Osteoblast (primary cell): Measurements from ENCODE around the gene STAP2. TPM values are rescaled to one million over a fixed set of nuclear protein-coding genes. Genes with fewer than 3 reads are reported as not detected.

Experiments
- DNase-seq: peaks from one replicate; pipeline ENCODE4 v3.0.0; 2011; ENCODE audit warnings: low spot score, mixed read lengths; ENCODE audit not compliant: insufficient read length; ENCODE audit errors: missing footprints
- H2AFZ ChIP-seq: 2 replicates; pipeline ENCODE4 v1.6.0; 2011; ENCODE audit warnings: mild to moderate bottlenecking, low read length
- H3K27ac ChIP-seq: 2 replicates; pipeline ENCODE4 v1.5.1; 2011; ENCODE audit warnings: mild to moderate bottlenecking, low read depth, low read length, moderate library complexity
- H3K27me3 ChIP-seq: 2 replicates; pipeline ENCODE4 v1.6.0; 2012; ENCODE audit warnings: mild to moderate bottlenecking, control low read depth, inconsistent platforms, low read length, moderate library complexity; ENCODE audit not compliant: insufficient read depth
- H3K36me3 ChIP-seq: 2 replicates; pipeline ENCODE4 v1.5.1; 2011; ENCODE audit warnings: mild to moderate bottlenecking, low read length, control low read depth, moderate library complexity; ENCODE audit not compliant: insufficient read depth
- H3K4me1 ChIP-seq: 2 replicates; pipeline ENCODE4 v1.5.1; 2011; ENCODE audit warnings: mild to moderate bottlenecking, low read length, control low read depth, moderate library complexity; ENCODE audit not compliant: insufficient read depth
- H3K4me2 ChIP-seq: 2 replicates; pipeline ENCODE4 v1.6.0; 2011; ENCODE audit warnings: mild to moderate bottlenecking, low read length; ENCODE audit not compliant: insufficient read depth
- H3K4me3 ChIP-seq: fragments of 200-600 bp; sonication (generic); 3 replicates; pipeline ENCODE4 v1.5.1; 2012; ENCODE audit warnings: mild to moderate bottlenecking, low read length, inconsistent platforms; ENCODE audit not compliant: insufficient read depth
- H3K79me2 ChIP-seq: 2 replicates; pipeline ENCODE4 v1.6.0; 2012; ENCODE audit warnings: mild to moderate bottlenecking, low read length, control low read depth, inconsistent platforms; ENCODE audit not compliant: insufficient read depth
- H3K9me3 ChIP-seq: 2 replicates; pipeline ENCODE4 v1.5.1; 2011; ENCODE audit warnings: low read depth, low read length, control low read depth
- H4K20me1 ChIP-seq: 2 replicates; pipeline ENCODE4 v1.6.0; 2012; ENCODE audit warnings: mild to moderate bottlenecking, low read length, control low read depth; ENCODE audit not compliant: insufficient read depth
- CTCF ChIP-seq: IDR thresholded peaks from 2 replicates; pipeline ENCODE4 v1.5.1; 2011; ENCODE audit warnings: mild to moderate bottlenecking, low read depth, low read length, moderate library complexity; ENCODE audit errors: extremely low read depth
- total RNA-seq: library from RNA; depleted of rRNA; stranded (reverse); fragments of >200 nt; gene quantifications from 2 replicates; pipeline ENCODE4 v1.2.3, GENCODE V29; 2012

Gene STAP2
- total RNA-seq, 1 donor = 2.5 TPM

DNA sequence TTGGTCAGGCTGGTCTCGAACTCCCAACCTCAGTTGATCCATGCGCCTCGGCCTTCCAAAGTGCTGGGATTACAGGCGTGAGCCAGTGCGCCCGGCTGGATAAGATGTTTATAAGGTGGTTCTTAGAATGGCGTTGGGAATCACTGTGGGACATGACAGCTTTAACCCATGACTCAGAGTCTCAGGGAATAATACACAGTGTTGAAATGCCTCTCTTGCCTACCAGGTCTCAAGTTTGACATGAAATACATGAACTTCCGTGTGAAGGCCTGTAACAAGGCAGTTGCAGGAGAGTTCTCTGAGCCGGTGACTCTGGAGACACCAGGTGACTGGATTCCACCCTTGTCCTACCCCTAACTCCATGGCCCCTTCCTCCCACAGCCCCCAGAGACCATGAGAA, 21.7 kb downstream of the STAP2 start:
- TF ChIP-seq CTCF = no peak
- no peaks in the 10 kb centered on the region for H3K4me1 ChIP-seq
- H3K27ac ChIP-seq = no peak overlapping the region
- no peak overlapping the region for H2AFZ ChIP-seq
- peak; percentile 76 for DNase-seq
- H3K36me3 ChIP-seq = no peaks in the 10 kb centered on the region
- H3K4me2 ChIP-seq = no peak overlapping the region
- H3K4me3 ChIP-seq = no peak overlapping the region
- H4K20me1 ChIP-seq = no peaks in the 10 kb centered on the region
- H3K9me3 ChIP-seq = no peaks in the 10 kb centered on the region
- no peaks in the 10 kb centered on the region for H3K79me2 ChIP-seq
- H3K27me3 ChIP-seq = no peaks in the 10 kb centered on the region

DNA sequence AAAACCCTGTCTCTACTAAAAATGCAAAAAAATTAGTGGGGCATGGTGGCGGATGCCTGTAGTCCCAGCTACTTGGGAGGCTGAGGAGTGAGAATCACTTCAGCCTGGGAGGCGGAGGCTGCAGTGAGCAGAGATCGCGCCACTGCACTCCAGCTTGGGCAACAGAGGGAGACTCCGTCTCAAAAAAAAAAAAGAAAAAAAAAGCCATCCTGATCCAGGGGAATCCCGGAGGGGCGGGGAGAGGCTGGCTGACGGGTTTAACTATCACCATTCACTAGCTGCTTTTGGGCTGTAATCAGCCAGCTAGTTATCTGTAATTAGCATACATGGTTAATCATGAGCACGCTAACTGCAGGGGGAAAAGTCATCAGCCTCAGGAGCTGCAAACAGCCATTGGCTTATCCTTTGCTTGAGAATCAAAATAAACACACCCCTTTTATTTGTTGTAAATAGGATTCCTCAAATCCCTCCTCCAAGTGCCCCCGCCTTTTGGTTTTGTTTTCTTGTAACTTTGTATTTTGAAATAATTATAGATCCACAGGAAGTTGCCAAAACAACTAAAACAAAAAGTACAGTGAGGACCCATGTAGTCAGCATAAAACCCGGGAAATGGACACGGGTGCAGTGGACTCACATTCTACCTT, 24.7 kb downstream of the STAP2 start:
- DNase-seq = peak; percentile 65
- no peaks in the 10 kb centered on the region for H3K79me2 ChIP-seq
- H3K4me3 ChIP-seq = no peak overlapping the region
- no peaks in the 10 kb centered on the region for H3K36me3 ChIP-seq
- no peak overlapping the region for H3K27ac ChIP-seq
- peak overlapping the region; percentile 59 for H2AFZ ChIP-seq
- no peaks in the 10 kb centered on the region for H3K4me1 ChIP-seq
- no peak for TF ChIP-seq CTCF
- H3K27me3 ChIP-seq = no peaks in the 10 kb centered on the region
- H3K4me2 ChIP-seq = no peak overlapping the region
- H4K20me1 ChIP-seq = no peaks in the 10 kb centered on the region
- no peaks in the 10 kb centered on the region for H3K9me3 ChIP-seq

- H3K4me1 ChIP-seq = no peaks in the 10 kb centered on the region
- no peak overlapping the region for H3K4me3 ChIP-seq
- no peaks in the 10 kb centered on the region for H3K9me3 ChIP-seq
- no peak for TF ChIP-seq CTCF
- no peaks in the 10 kb centered on the region for H3K36me3 ChIP-seq
- no peaks in the 10 kb centered on the region for H4K20me1 ChIP-seq
- peak; percentile 78 for DNase-seq
- no peak overlapping the region for H2AFZ ChIP-seq
- no peaks in the 10 kb centered on the region for H3K79me2 ChIP-seq
- H3K27ac ChIP-seq = no peak overlapping the region
- no peak overlapping the region for H3K4me2 ChIP-seq
- no peaks in the 10 kb centered on the region for H3K27me3 ChIP-seq
Measured at GRCh38 chr19:4310247-4311121, 28.1 kb downstream of the STAP2 start.

DNA sequence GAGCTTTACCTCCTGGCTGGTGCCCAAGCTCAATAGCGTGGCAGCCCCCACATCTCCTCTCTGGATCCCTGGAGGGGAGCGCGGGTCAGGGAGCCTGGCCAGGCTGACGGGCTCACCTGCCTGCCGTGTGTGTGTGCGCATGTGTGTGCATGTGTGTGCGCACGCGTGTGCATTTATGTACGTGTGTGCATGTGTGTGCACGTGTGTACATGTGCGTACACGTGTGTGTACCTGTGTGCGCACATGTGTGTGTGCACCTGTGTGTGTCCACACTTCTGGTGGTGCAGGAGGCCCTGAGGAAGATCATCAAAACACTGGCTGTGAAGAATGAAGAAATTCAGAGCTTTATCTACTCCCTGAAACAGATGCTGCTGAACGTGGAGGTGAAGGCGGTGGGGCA, 33.0 kb downstream of the STAP2 start:
- no peaks in the 10 kb centered on the region for H3K4me1 ChIP-seq
- H3K36me3 ChIP-seq = no peaks in the 10 kb centered on the region
- TF ChIP-seq CTCF = no peak
- no peaks in the 10 kb centered on the region for H4K20me1 ChIP-seq
- no peak for DNase-seq
- no peak overlapping the region for H3K4me3 ChIP-seq
- H3K79me2 ChIP-seq = no peaks in the 10 kb centered on the region
- H3K4me2 ChIP-seq = no peak overlapping the region
- H3K9me3 ChIP-seq = no peaks in the 10 kb centered on the region
- no peak overlapping the region for H2AFZ ChIP-seq
- no peak overlapping the region for H3K27ac ChIP-seq
- no peaks in the 10 kb centered on the region for H3K27me3 ChIP-seq
